ENCODE measurements around the gene ACTN4.

ACTN4 gene

GRCh38 chr19:38639679-38640078 lies 7.8 kb upstream of the ACTN4 start:
- H3K36me3 ChIP-seq (ENCODE audit: control insufficient read depth, low read depth, low read length) = peaks cover 15% of the 10 kb centered on the region
- no peak overlapping the region for H3K9ac ChIP-seq (ENCODE audit: low read length)
- no peak overlapping the region for H3K4me3 ChIP-seq (ENCODE audit: low read length)
- H3K9me3 ChIP-seq (ENCODE audit: control insufficient read depth, low read depth, low read length) = no peaks in the 10 kb centered on the region
- no peak overlapping the region for H3K27ac ChIP-seq (ENCODE audit: low read length)
- H3K4me1 ChIP-seq (ENCODE audit: control insufficient read depth, low read depth, low read length) = no peaks in the 10 kb centered on the region
- no peaks in the 10 kb centered on the region for H3K27me3 ChIP-seq (ENCODE audit: control insufficient read depth, insufficient read depth, low read length)

- Histone ChIP-seq H3K36me3 (ENCODE audit: control insufficient read depth, low read depth, low read length) (peaks cover 11% of the 10 kb centered on the region), H3K27me3 (ENCODE audit: control insufficient read depth, insufficient read depth, low read length) (no peaks in the 10 kb centered on the region), H3K9me3 (ENCODE audit: control insufficient read depth, low read depth, low read length) (no peaks in the 10 kb centered on the region), H3K4me1 (ENCODE audit: control insufficient read depth, low read depth, low read length) (no peaks in the 10 kb centered on the region), H3K4me3 (ENCODE audit: low read length) (no peak overlapping the region), H3K27ac (ENCODE audit: low read length) (no peak overlapping the region), H3K9ac (ENCODE audit: low read length) (no peak overlapping the region)
Measured at GRCh38 chr19:38640368-38640767, 7.1 kb upstream of the ACTN4 start.

DNA sequence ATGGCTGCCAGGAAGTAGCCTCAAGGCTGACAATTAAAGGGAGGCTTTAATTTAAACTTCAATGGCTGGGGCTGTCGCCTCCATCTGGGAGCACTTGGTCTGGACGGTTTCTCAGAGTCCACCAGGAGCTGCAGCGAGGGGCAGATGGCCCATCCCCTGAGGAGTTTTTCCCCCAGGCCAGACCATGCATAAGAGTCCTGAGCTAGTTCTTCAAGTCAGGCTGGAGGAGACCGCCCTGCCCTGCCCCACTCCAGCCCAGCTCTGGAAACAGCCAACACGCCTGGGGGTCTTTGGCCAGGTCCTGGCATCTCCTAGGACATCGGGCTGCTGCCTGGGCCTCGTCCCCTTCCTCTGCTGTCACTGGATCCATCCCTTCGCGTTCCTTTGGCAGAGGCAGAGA lies 5.3 kb upstream of the ACTN4 start:
- Histone ChIP-seq H3K9me3 (ENCODE audit: control insufficient read depth, low read depth, low read length) (no peaks in the 10 kb centered on the region), H3K4me3 (ENCODE audit: low read length) (no peak overlapping the region), H3K27me3 (ENCODE audit: control insufficient read depth, insufficient read depth, low read length) (no peaks in the 10 kb centered on the region), H3K9ac (ENCODE audit: low read length) (no peak overlapping the region), H3K4me1 (ENCODE audit: control insufficient read depth, low read depth, low read length) (no peaks in the 10 kb centered on the region), H3K27ac (ENCODE audit: low read length) (no peak overlapping the region), H3K36me3 (ENCODE audit: control insufficient read depth, low read depth, low read length) (no peaks in the 10 kb centered on the region)

DNA sequence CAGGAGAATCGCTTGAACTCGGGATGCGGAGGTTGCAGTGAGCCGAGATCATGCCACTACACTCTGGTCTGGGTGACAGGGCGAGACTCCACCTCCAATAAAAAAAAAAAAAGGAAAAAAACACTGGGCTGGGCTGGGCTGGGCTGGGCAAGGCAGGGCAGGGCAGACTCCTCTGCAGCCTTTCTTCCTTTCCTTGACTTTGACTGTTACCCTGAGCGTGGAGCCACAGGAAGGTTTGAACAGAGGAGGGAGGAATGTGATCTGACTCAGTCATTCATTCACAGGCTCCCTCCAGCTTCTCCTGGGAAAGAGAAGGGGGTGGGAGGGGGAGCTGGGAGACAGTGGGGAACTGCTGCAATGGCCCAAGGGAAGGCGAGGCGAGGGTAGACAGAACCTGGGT lies 2.7 kb upstream of the ACTN4 start:
- no peak overlapping the region for H3K4me3 ChIP-seq (ENCODE audit: low read length)
- H3K27me3 ChIP-seq (ENCODE audit: control insufficient read depth, insufficient read depth, low read length) = no peaks in the 10 kb centered on the region
- no peak overlapping the region for H3K27ac ChIP-seq (ENCODE audit: low read length)
- no peaks in the 10 kb centered on the region for H3K36me3 ChIP-seq (ENCODE audit: control insufficient read depth, low read depth, low read length)
- H3K4me1 ChIP-seq (ENCODE audit: control insufficient read depth, low read depth, low read length) = peaks cover 4% of the 10 kb centered on the region
- H3K9ac ChIP-seq (ENCODE audit: low read length) = no peak overlapping the region
- H3K9me3 ChIP-seq (ENCODE audit: control insufficient read depth, low read depth, low read length) = no peaks in the 10 kb centered on the region

GRCh38 chr19:38647966-38648768 lies 718 bp downstream of the ACTN4 start:
- H3K9me3 ChIP-seq (ENCODE audit: control insufficient read depth, low read depth, low read length) = no peaks in the 10 kb centered on the region
- H3K27ac ChIP-seq (ENCODE audit: low read length) = peak overlapping the region; percentile 57
- peaks cover 27% of the 10 kb centered on the region for H3K4me1 ChIP-seq (ENCODE audit: control insufficient read depth, low read depth, low read length)
- peak overlapping the region; percentile 94 for H3K9ac ChIP-seq (ENCODE audit: low read length)
- no peaks in the 10 kb centered on the region for H3K36me3 ChIP-seq (ENCODE audit: control insufficient read depth, low read depth, low read length)
- H3K4me3 ChIP-seq (ENCODE audit: low read length) = peak overlapping the region; percentile 96
- H3K27me3 ChIP-seq (ENCODE audit: control insufficient read depth, insufficient read depth, low read length) = no peaks in the 10 kb centered on the region

- Histone ChIP-seq H3K27ac (ENCODE audit: low read length) (no peak overlapping the region), H3K36me3 (ENCODE audit: control insufficient read depth, low read depth, low read length) (no peaks in the 10 kb centered on the region), H3K9me3 (ENCODE audit: control insufficient read depth, low read depth, low read length) (no peaks in the 10 kb centered on the region), H3K9ac (ENCODE audit: low read length) (peak overlapping the region; percentile 94), H3K4me3 (ENCODE audit: low read length) (peak overlapping the region; percentile 96), H3K4me1 (ENCODE audit: control insufficient read depth, low read depth, low read length) (peaks cover 34% of the 10 kb centered on the region), H3K27me3 (ENCODE audit: control insufficient read depth, insufficient read depth, low read length) (no peaks in the 10 kb centered on the region)
Measured at GRCh38 chr19:38648769-38649304, 1.4 kb downstream of the ACTN4 start.

- H3K9ac ChIP-seq (ENCODE audit: low read length) = peak overlapping the region; percentile 94
- no peak overlapping the region for H3K27ac ChIP-seq (ENCODE audit: low read length)
Measured at GRCh38 chr19:38649305-38650171, 2.1 kb downstream of the ACTN4 start.

GRCh38 chr19:38650172-38650775 lies 2.8 kb downstream of the ACTN4 start:
- Histone ChIP-seq H3K36me3 (ENCODE audit: control insufficient read depth, low read depth, low read length) (no peaks in the 10 kb centered on the region), H3K4me3 (ENCODE audit: low read length) (peak overlapping the region; percentile 96), H3K4me1 (ENCODE audit: control insufficient read depth, low read depth, low read length) (peaks cover 44% of the 10 kb centered on the region), H3K9ac (ENCODE audit: low read length) (no peak overlapping the region), H3K27me3 (ENCODE audit: control insufficient read depth, insufficient read depth, low read length) (no peaks in the 10 kb centered on the region), H3K27ac (ENCODE audit: low read length) (no peak overlapping the region), H3K9me3 (ENCODE audit: control insufficient read depth, low read depth, low read length) (no peaks in the 10 kb centered on the region)

More at GRCh38 chr19:38649305-38650171, 2.1 kb downstream of the ACTN4 start:
- H3K4me1 ChIP-seq (ENCODE audit: control insufficient read depth, low read depth, low read length) = peaks cover 37% of the 10 kb centered on the region
- no peaks in the 10 kb centered on the region for H3K36me3 ChIP-seq (ENCODE audit: control insufficient read depth, low read depth, low read length)
- peak overlapping the region; percentile 96 for H3K4me3 ChIP-seq (ENCODE audit: low read length)
- no peaks in the 10 kb centered on the region for H3K9me3 ChIP-seq (ENCODE audit: control insufficient read depth, low read depth, low read length)
- no peaks in the 10 kb centered on the region for H3K27me3 ChIP-seq (ENCODE audit: control insufficient read depth, insufficient read depth, low read length)

GRCh38 chr19:38650911-38651584 lies 3.6 kb downstream of the ACTN4 start:
- no peak overlapping the region for H3K27ac ChIP-seq (ENCODE audit: low read length)
- no peak overlapping the region for H3K9ac ChIP-seq (ENCODE audit: low read length)

GRCh38 chr19:38653028-38653571 lies 5.7 kb downstream of the ACTN4 start:
- Histone ChIP-seq H3K27ac (ENCODE audit: low read length) (no peak overlapping the region), H3K9ac (ENCODE audit: low read length) (no peak overlapping the region), H3K4me1 (ENCODE audit: control insufficient read depth, low read depth, low read length) (peaks cover 60% of the 10 kb centered on the region), H3K27me3 (ENCODE audit: control insufficient read depth, insufficient read depth, low read length) (no peaks in the 10 kb centered on the region), H3K9me3 (ENCODE audit: control insufficient read depth, low read depth, low read length) (no peaks in the 10 kb centered on the region), H3K4me3 (ENCODE audit: low read length) (no peak overlapping the region), H3K36me3 (ENCODE audit: control insufficient read depth, low read depth, low read length) (peaks cover 2% of the 10 kb centered on the region)

More at GRCh38 chr19:38650911-38651584, 3.6 kb downstream of the ACTN4 start:
- H3K27me3 ChIP-seq (ENCODE audit: control insufficient read depth, insufficient read depth, low read length) = no peaks in the 10 kb centered on the region
- no peaks in the 10 kb centered on the region for H3K36me3 ChIP-seq (ENCODE audit: control insufficient read depth, low read depth, low read length)
- H3K4me3 ChIP-seq (ENCODE audit: low read length) = no peak overlapping the region
- peaks cover 52% of the 10 kb centered on the region for H3K4me1 ChIP-seq (ENCODE audit: control insufficient read depth, low read depth, low read length)
- no peaks in the 10 kb centered on the region for H3K9me3 ChIP-seq (ENCODE audit: control insufficient read depth, low read depth, low read length)

Data from iPS-18a (cell line).